Breast epithelium (tissue), 4 donors: Measurements from ENCODE around the gene CUZD1. TPM values are rescaled to one million over a fixed set of nuclear protein-coding genes. Genes with fewer than 3 reads are reported as not detected.
"Not testable (repeated sequence)": the region's sequence is repeated elsewhere in the genome, so short reads cannot be mapped to it uniquely, and the experiment has no call there.

Experiments used
- DNase-seq, 2 donors: peaks; one replicate each; pipeline ENCODE4 v3.0.0-alpha.2; 2019; ENCODE audit warnings: low spot score in 2 of 2
- H3K27ac ChIP-seq, 2 donors: fragments of 200-600 bp; sonication (generic) in 1 of 2; one replicate each; pipeline ENCODE4 v1.5.1; 2016 to 2019; ENCODE audit warnings: mild to moderate bottlenecking in 1 of 2
- H3K27me3 ChIP-seq, 2 donors: fragments of 200-600 bp; sonication (generic) in 1 of 2; one replicate each; pipeline versions ENCODE4 v1.5.1 to v1.6.0; 2017 to 2019; ENCODE audit warnings: control low read depth in 1 of 2, mild to moderate bottlenecking in 1 of 2
- H3K36me3 ChIP-seq: fragments of 200-600 bp; one replicate; pipeline ENCODE4 v1.5.1; 2019
- H3K4me1 ChIP-seq, 2 donors: fragments of 200-600 bp; sonication (generic); one replicate each; pipeline ENCODE4 v1.5.1; 2016 to 2019; ENCODE audit warnings: control low read depth in 1 of 2
- H3K4me3 ChIP-seq, 3 donors: fragments of 200-600 bp; sonication (generic); 1 replicate in 2 of 3; 2 replicates in 1 of 3; pipeline ENCODE4 v1.5.1; 2016 to 2019; ENCODE audit warnings: mild to moderate bottlenecking in 3 of 3, moderate library complexity in 2 of 3
- H3K9me3 ChIP-seq, 2 donors: fragments of 200-600 bp; sonication (generic) in 1 of 2; one replicate each; pipeline ENCODE4 v1.5.1; 2016 to 2019; ENCODE audit warnings: control low read depth in 1 of 2
- CTCF ChIP-seq, 3 donors: fragments of 450-650 bp; IDR thresholded peaks; one replicate each; pipeline ENCODE4 v1.5.1; 2016 to 2017; ENCODE audit warnings: antibody characterized with exemption in 3 of 3, mild to moderate bottlenecking in 3 of 3, moderate library complexity in 3 of 3
- POLR2A ChIP-seq: fragments of 450-650 bp; IDR thresholded peaks from one replicate; pipeline ENCODE4 v1.6.1; 2016; ENCODE audit warnings: antibody characterized with exemption, mild to moderate bottlenecking, moderate library complexity
- POLR2AphosphoS5 ChIP-seq, 3 donors: sonication (generic); formaldehyde crosslinking; IDR thresholded peaks; one replicate each; pipeline ENCODE4 v1.6.1; 2017; ENCODE audit warnings: antibody characterized with exemption in 3 of 3
- intact Hi-C: fragments of 100-400 bp; cut with DNase I; formaldehyde crosslinking; loops from one replicate; pipeline ENCODE4 v1.15.1; 2023; ENCODE audit warnings: low total_unique reads
- total RNA-seq, 3 donors: library from RNA; depleted of rRNA; stranded (reverse); fragments of >200 nt; gene quantifications; one replicate each; pipeline ENCODE4 v1.1.0, GENCODE V29; 2016

CUZD1 gene
- total RNA-seq, 3 donors from 2014 or later = 0.48 to 1.8 (median 0.98) TPM

GRCh38 chr10:122864901-122865300, 19.2 kb upstream of the CUZD1 start:
- H3K27me3 ChIP-seq = no peaks in the 10 kb centered on the region
- no peaks in the 10 kb centered on the region for H3K9me3 ChIP-seq
- no peak overlapping the region for H3K4me3 ChIP-seq
- no peak for DNase-seq
- no peaks in the 10 kb centered on the region for H3K4me1 ChIP-seq
- H3K27ac ChIP-seq = no peak overlapping the region
- intact Hi-C loops = no loop called here
- TF ChIP-seq POLR2A (no peak), CTCF (IDR thresholded peaks at IDR 0.05) (no peak), POLR2AphosphoS5 (IDR thresholded peaks at IDR 0.05) (no peak)
- no peaks in the 10 kb centered on the region for H3K36me3 ChIP-seq

- intact Hi-C loops = no loop called here
- Histone ChIP-seq H3K4me1 (no peaks in the 10 kb centered on the region), H3K27ac (no peak overlapping the region), H3K4me3 (no peak overlapping the region), H3K27me3 (no peaks in the 10 kb centered on the region), H3K36me3 (no peaks in the 10 kb centered on the region), H3K9me3 (no peaks in the 10 kb centered on the region)
- TF ChIP-seq POLR2A (no peak), CTCF (IDR thresholded peaks at IDR 0.05) (no peak), POLR2AphosphoS5 (IDR thresholded peaks at IDR 0.05) (no peak)
- DNase-seq = no peak
Measured at GRCh38 chr10:122864194-122864592, 18.5 kb upstream of the CUZD1 start.

GRCh38 chr10:122863216-122864193, 17.8 kb upstream of the CUZD1 start:
- H3K4me3 ChIP-seq = no peak overlapping the region
- H3K9me3 ChIP-seq = no peaks in the 10 kb centered on the region
- no peaks in the 10 kb centered on the region for H3K36me3 ChIP-seq
- no peaks in the 10 kb centered on the region for H3K4me1 ChIP-seq
- H3K27ac ChIP-seq = no peak overlapping the region
- no peak for TF ChIP-seq POLR2AphosphoS5 (IDR thresholded peaks at IDR 0.05)
- no peak for TF ChIP-seq POLR2A
- TF ChIP-seq CTCF (IDR thresholded peaks at IDR 0.05) = no peak
- no peaks in the 10 kb centered on the region for H3K27me3 ChIP-seq
- DNase-seq = no peak
- intact Hi-C loops = no loop called here

GRCh38 chr10:122861711-122862161, 16.1 kb upstream of the CUZD1 start:
- no peak for TF ChIP-seq POLR2AphosphoS5 (IDR thresholded peaks at IDR 0.05)
- Histone ChIP-seq H3K4me1 (no peaks in the 10 kb centered on the region), H3K27ac (no peak overlapping the region), H3K9me3 (no peaks in the 10 kb centered on the region), H3K36me3 (no peaks in the 10 kb centered on the region), H3K4me3 (no peak overlapping the region), H3K27me3 (no peaks in the 10 kb centered on the region)
- intact Hi-C loops = no loop called here
- no peak for DNase-seq

GRCh38 chr10:122859527-122859926, 13.9 kb upstream of the CUZD1 start:
- Histone ChIP-seq H3K27me3 (no peaks in the 10 kb centered on the region), H3K4me1 (no peaks in the 10 kb centered on the region), H3K36me3 (no peaks in the 10 kb centered on the region), H3K27ac (no peak overlapping the region), H3K4me3 (no peak overlapping the region), H3K9me3 (no peaks in the 10 kb centered on the region)
- no peak for DNase-seq
- intact Hi-C loops = no loop called here
- no peak for TF ChIP-seq POLR2A
- TF ChIP-seq POLR2AphosphoS5 (IDR thresholded peaks at IDR 0.05) = no peak
- TF ChIP-seq CTCF (IDR thresholded peaks at IDR 0.05) = no peak

GRCh38 chr10:122858042-122858441, 12.4 kb upstream of the CUZD1 start:
- H3K27me3 ChIP-seq, H3K9me3 ChIP-seq, intact Hi-C loops, H3K4me3 ChIP-seq, H3K4me1 ChIP-seq, DNase-seq, H3K36me3 ChIP-seq, H3K27ac ChIP-seq: not testable (repeated sequence)
